ENCODE results near the gene EML1.

The EML1 gene

DNA sequence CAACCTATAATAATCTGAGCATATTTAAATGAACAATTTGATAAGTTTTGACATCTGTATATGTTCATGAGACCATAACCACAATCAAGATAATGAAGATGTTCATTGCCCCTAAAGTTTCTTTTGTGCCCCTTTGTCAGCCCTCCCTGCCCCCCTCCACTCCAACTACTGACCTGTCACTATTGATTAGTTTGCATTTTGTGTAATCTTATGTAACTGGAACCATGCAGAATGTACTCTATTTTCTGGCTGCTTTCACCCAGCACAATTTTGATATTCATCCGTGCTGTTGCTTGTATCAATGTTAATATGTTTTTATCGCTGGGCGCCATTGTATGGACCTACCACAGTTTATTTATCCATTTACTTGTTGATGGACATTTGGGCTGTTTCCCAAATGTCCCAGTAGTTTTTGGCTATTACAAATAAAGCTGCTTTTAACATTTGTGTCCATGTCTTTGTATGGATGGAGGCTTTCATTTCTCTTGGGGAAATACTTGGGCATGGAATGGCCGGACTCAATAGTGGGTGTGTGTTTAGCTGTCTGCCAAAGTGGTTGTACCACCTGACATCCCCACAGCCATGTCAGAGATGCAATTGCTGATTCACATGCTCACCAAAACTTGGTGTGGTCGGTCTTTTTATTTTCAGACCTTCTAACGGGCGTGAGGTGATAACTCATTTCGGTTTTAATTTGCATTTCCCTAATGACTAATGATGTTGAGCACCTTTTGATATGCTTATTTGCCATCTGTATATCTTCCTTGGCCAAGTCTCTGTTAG lies 38.9 kb downstream of the EML1 start:
- no peak for DNase-seq

DNA sequence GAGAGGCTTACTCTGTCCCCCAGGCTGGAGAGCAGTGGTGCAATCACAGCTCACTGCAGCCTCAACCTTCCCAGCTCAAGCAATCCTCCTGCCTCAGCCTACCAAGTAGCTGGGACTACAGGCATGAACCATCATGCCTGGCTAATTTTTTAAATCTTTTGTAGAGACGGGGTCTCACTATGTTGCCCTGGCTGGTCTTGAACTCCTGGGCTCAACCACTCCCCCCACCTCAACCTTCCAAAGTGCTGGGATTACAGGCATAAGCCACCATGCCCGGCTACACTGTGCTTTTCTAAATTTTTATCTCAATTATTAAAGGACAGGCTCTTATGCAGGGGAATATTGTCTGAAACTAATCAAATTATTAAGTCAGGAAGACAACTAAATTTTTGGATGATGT lies 44.6 kb downstream of the EML1 start:
- DNase-seq: no peak

DNA sequence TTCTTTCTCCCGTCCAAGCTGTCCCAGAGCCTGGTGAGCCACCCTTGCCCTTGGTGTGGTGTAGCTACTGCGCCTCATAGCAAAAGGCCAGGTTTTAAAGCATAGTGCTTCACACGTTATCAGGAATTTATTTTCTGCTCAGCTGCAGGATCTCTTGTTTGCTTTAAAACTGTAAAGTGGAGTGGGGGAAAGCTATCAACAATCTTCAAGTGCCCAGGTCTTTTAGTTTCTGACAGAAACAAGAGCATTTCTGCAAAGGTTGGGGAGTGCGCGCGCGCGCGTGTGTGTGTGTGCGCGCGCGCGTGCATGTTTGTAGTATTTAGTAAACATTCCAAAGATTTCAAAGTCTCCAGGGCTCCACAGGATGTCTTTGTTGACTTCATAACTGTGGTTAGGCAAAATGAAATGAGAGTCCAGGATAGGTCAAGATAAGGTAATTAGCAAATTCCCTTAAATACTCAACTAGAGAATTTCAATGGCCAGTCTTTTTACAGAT lies 45.5 kb downstream of the EML1 start:
- DNase-seq: no peak

DNA sequence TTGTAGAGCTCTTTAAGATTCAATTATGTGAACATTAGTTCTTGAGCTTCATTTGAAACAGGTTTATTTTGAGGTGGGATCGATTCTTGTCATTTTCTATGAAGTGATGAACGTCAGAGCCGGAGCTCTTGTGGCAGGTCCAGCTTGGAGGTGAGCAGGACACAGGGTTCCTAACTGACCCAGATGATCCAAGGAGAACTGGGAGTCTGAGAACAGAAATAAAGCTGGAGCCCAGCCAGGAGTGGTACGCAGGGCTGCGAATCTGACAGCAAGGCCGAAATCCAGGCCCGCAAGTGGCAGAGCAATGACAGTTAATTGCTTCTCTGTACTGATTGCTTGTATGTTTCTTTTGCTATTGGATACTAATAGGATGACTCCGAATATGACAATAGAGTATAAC lies 46.5 kb downstream of the EML1 start:
- DNase-seq: no peak

DNA sequence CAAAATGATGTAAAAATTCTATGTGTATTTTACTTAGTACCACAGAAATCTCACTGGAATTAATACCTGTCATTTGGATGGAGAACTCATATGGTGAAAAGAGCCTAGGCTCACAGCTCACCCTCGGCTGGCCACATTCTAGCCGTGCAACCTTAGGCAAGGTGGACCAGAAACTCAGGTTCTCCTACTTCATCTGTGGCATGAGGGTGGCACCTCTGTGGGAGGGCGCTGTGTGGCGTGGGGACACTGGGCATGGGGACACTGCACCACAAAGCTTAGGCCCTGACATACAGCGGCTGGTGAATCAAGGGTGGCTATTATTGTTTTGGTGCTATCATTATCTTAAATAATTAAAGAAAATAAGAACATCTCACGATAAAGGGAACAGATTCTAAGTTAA lies 47.1 kb downstream of the EML1 start:
- no peak for DNase-seq

DNA sequence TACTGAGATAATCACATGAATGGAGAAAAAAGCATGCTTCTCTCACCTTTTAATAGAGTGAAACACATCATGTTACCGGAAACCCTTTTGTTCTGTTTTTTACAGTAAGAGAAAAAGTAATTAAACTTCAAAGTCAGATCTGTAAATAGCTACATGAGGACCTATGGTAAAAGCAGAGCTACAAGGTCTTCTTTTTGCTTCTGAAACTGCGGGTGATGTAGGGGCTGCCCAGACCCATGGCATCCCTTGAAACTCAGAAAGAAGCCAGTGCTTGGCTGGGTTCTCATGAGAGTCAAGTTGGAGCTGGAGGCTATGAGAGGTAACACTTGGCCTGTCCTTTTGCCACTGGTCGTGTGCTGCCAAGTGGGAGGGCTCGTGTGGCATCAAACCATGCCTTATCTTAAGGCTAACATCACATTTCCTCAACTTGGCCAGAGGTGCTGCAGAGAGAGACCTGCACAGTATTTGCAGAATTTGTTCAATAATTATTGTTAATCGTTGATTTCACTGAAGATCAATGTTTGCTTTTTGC lies 47.6 kb downstream of the EML1 start:
- DNase-seq: no peak

DNA sequence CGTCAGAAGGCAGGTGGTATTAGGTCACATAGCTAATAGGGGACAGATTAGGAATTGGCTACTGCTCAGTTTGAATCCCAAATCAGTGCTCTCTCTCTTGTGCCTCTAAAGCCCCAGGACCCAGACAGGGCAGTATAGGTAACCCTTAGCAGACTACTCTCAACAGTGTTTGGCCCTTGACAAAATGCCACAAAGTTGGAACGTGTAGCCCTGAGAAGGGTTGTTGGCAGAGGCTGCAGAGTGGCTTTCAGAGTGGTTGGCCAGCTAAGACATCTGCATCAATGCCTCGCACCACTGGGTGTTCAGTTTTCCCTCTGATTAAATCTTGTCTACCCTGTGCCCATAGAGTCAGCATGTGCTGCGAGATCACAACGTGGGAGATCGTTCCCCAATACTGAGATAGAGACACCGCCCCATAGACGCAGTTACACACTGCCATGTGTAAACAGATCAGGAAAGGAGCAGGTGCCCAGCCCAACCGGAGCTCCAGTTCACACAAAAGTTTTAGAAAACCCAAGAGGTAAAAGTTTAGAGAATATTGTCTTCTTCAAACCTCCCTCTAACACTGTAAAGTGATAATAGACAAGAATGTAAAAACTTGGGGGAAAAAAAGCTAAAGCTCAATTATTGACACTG lies 48.3 kb downstream of the EML1 start:
- DNase-seq: no peak

DNA sequence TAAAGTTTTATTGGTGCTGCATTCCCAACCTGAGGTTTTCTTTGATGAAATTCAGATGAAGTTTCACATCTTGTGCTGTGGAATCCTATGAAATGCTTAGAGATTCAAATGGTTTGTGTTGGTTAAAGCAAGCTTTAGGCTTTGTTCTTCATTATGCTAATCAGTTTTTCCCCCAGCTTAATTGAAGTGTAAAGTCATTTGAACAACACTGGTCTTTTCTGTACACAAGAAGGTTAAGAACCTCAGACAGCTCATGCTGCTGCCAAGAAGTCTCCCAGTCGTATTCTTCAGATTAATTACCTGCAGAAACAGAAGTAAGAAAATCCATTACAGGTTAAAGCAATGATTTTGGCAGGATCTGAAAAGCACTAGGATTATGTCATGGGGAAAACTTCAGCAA lies 48.9 kb downstream of the EML1 start:
- no peak for DNase-seq

DNA sequence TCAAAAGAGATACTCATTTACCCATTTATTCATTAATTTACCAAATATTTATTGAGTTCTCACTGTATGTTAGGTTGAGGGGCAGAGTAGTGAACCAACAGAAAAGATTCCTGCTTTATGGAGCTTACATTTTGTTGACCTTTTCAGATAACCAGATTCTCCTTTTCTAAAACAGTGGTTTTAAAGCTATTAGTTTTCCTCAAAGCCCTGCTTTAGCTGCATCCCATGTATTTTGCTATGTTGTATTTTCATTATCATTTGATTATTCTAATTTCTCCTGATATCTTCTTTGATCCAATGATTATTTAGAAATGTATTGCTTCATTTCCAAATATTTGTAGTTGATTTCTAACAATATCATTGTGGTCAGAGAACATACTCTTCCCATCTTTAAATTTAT lies 53.6 kb downstream of the EML1 start:
- DNase-seq: no peak

DNA sequence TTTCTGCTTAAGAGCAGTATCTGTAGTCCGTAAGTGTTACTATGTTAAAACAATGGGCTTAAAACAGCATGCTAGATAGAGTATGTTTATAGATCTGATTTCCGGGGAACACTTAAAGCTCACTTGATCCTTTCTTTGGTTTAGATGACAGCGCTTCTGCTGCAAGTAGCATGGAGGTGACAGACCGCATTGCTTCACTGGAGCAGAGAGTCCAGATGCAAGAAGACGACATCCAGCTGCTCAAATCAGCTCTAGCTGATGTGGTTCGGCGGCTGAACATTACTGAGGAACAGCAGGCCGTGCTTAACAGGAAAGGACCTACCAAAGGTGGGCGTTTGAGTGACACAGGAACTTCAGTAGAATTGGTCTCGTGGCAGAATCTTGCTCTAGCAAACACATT lies 57.5 kb downstream of the EML1 start:
- no peak for DNase-seq

DNA sequence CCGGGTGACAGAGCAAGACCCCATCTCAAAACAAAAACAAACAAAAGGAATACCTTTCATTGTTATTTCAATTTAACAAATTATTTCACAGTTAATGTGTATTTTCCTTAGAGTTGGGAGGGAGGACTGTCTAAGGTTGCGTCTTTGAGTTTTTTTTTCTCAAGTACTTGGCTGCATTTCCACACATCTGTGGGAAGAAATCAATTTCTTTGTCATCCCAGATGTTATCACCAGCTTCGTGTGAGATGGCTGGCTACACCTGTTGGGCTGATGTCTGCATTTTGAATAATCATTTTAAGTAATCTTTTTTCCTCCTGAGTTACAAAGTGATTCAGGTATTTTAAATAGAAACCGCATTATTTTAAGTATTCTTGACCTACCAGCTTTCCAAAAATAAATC lies 59.4 kb downstream of the EML1 start:
- DNase-seq: no peak

DNA sequence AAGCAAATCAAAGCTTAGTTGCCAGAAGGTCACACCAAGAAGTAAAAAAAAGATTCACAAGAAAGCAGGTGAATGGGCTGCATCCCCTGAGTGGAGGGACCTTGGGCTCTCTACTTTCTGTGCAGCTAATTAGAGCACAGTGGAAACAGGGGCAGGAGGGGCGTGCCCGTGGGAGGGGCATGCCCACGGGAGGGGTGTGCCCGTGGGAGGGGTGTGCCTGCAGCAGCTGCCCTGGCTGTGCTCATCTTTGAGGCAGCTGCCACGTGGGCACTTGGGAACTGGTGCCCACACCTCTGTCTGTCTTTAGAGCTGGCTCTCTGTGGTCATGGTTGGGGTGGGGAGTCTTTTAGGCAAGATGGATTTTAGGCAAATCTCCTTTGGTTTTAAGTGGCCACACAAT lies 60.0 kb downstream of the EML1 start:
- no peak for DNase-seq

DNA sequence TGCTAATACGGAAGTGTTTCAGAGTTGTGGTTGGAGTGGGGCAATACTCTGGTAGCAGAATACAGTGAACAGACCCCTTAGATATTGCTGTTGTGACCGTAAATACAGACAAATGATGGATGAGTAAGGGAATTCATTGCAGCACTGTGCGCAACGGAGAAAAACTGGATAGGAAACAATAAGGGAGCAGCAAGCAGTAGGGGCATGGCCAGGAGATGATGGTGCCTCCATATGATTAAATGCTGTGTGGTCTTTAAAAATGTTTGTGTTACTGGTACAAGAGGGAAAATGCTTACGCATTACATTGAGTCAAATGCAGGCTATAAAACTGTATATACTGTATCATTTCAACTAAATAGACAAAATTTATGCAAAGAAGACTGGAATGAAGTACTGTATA lies 61.6 kb downstream of the EML1 start:
- no peak for DNase-seq

DNA sequence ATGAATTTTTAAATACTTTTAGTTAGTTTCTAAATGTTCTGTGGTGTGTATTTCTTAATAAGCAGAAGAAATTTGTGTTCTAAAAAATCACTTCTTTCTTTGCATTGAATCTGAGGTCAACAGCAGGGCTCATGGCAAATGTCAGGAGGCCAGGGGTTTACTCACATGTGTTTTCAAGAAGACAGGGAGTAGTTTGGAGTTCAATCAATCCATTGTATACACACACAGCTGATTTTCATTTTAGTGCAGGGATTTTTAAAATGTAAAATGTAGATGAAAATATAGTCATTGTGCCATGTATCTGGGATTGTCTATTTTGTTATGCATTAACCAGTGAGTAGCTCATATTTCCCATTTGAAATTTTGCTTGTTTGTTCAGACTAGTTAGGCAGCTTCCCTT lies 62.1 kb downstream of the EML1 start:
- DNase-seq: no peak

DNA sequence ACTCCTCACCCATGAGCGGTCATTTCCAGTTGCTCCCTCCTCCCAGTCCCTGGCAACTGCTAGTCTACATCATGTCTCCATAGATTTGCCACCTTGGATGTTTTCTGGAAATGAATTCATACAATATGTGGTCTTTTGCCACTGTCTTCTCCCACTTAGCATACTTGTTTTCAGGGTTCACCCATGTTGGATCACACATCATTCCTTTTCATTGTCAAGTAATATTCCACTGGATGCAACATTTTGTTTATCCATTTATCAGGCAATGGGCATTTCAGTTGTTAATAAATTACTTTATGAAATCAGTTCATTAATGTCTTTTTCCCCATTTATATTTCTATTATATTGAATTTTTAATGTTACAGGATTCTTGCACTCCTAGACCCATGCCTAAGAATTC lies 64.3 kb downstream of the EML1 start:
- no peak for DNase-seq

DNA sequence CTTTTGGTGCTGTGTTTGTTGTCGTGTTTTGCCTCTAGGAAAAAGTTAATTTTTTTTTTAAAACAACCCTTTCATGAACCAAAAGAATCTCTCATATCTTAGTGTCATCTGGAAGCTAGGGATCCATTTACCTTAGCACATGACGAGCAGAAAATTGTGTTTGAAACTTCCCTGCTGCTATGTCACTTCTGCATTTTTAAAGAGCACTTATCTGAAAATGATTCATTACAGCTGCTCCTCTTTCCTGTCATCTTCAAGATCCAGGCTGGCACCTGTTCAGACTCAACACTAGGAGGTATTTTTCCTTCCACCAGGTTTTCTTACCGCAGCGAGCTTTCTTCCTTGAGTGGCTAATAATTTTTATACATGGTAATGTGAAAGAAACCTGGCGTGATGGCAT lies 67.0 kb downstream of the EML1 start:
- no peak for DNase-seq

DNA sequence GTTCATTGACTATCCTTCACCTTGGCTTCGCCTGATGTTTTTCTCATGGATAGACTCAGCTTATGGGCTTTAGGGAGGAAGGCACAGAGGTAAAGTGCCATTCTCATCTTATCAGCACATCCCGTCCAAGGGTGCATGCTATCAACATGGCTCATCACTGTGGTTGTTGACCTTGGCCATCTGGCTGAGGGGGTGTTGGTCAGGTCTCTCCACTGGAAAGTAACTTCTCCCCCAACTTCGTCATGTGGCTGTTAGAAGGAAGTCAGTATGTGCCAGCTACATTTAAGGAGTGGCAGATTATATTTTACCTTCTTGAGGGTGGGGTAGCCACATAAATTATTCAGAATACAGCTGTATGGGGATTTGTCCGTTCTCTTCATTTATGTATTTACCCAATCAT lies 68.9 kb downstream of the EML1 start:
- DNase-seq: no peak

DNA sequence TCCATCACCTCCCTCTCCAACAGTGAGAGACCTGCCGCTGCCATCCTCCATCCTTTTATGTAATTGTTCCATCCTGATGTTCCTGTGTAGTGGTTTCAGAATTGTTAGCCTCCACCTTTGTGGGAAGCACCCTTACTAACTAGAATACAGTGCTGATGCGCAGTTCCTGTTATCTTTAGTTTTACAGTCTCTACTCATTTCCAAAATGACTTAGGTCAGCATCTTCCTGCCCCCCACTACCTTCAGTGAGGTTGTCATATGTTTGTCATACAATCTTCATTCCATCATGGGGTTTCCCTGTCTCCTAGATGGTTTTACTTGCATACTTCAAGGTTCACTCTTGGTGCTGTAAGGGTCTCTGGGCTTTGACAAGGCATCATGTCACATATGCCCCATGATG lies 69.8 kb downstream of the EML1 start:
- DNase-seq: no peak

DNA sequence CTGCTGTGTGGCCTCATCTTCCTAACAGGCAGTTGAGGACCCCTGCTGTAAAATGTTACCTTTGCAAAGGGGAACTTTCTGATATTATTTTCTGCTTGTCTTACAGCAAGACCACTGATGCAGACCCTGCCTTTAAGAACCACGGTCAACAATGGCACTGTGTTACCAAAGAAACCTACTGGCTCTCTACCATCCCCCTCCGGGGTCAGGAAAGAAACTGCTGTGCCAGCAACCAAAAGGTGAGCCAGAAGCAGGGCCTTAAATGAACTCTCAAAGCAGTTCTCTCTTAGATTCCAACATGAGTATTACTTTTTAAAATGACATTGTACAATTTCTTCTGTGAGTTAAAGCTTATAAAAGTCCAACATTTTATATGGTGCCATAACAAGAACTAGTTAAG lies 72.2 kb downstream of the EML1 start:
- DNase-seq: no peak

DNA sequence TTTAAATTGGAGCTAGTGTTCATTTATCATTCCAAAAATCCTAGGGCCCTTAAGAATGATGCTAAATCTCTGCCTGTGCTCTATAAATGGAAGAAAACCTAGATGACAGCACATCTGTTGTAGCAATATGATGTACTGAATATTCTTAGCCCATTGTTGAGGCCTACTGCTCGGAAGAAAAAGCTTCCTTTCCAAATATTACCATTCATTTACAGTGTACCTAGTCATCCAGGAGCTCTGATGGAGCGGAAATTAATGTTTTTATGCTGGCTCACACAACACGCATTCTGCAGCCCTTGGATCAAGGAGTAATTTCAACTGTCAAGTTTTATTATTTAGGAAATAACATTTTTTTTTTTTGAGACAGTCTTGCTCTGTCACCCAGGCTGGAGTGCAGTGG lies 77.4 kb downstream of the EML1 start:
- DNase-seq: no peak

DNA sequence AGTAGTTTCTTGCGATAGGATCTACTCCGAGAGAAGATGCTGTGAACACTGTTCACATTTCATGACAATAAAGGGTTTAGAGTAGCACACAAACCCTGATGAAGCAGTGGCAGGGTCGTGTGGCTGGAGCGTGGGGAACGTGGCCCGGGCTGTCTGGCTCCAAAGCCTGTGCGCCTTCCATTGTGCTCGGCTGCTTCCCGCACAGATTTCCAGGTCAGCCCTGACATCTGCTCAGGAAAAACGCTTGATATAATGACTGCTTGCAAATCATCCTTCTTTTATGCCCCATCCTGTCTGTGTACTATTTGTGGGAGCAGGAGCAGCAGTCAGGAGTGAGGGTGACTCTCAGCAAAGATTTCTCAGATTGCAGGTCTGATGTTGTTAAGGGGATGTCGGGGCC lies 78.6 kb downstream of the EML1 start:
- no peak for DNase-seq

DNA sequence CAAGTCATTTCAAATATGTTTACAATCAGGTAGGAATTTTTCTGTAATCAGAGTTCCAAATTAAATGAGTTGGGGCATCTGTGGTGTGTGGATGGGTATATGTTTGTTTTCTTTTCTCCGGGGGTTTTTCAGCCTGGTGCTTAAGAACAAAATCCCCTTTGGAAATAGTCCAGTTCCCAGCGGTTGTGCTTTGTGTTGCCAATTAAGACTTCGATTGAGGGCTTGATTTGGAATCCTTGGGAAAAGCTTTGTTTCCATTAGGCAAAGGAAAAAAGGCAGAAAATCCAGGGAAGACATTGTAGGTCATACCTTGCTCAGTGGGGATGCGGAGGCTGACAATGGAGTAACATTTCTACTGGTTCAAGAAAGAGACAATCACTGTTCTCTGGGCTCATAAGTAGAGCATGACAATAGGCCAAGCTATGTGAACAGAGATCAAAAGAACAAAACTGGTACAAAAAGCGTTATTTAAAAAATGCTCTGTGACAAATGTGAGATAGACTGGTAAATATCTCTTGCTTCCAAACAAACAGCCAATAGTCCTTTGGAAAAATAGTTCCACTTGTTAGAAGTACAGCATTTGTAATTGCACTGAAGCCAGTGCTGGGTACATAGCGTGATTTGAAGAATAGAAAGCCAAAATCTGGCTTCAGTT lies 79.7 kb downstream of the EML1 start:
- DNase-seq: no peak

DNA sequence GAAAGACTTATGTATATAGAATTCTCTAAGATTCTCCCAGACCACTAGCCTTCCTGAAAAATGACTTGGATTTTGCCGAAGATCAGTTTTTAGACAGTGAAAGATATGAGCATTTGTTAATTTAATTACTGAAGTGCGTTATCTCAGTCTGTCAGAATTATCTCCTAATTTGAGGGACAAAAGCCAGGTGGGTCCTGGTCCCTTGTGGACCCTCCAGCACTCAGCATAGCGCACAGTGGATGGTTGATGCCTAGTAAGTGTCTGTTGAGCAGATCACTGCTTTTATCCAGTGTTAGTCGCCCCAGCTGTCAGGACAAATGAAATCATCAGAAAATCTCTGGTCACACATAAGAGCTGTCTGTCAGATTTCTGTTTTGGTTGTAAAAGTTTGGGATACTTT lies 80.4 kb downstream of the EML1 start:
- no peak for DNase-seq

DNA sequence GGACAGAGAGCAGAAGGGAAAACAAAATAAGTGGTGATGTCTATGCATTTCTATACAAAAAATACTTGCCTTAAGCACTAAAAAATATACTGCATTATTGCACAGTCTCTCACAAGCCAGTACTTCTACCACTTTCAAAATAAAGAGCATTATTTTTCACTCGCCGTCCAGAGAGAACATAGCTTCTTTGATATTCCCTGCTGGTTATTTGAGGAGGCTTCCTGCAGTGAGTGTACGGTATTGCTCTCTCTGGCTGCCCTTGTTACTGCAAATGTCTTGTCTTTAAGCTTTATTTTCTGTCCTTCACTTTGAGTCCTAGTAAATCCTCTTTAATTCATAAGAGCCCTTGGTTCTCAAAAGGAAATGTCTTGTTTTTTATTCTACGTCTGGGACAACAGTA lies 81.1 kb downstream of the EML1 start:
- no peak for DNase-seq

Data from NCI-H774 (cell line).